GM12874 (cell line): ENCODE results near the gene ADD1.
A peak's percentile ranks its signal among the peaks of the same experiment; 100 is the strongest.

Experiments used
- CTCF ChIP-seq: IDR thresholded peaks from 2 replicates; pipeline ENCODE4 v1.5.1; 2011; ENCODE audit warnings: low read depth, mild to moderate bottlenecking, control low read depth, low read length, moderate library complexity; ENCODE audit not compliant: insufficient read depth

ADD1 gene

GRCh38 chr4:2927696-2928075, 84.0 kb downstream of the ADD1 start:
- TF ChIP-seq CTCF: no peak

DNA sequence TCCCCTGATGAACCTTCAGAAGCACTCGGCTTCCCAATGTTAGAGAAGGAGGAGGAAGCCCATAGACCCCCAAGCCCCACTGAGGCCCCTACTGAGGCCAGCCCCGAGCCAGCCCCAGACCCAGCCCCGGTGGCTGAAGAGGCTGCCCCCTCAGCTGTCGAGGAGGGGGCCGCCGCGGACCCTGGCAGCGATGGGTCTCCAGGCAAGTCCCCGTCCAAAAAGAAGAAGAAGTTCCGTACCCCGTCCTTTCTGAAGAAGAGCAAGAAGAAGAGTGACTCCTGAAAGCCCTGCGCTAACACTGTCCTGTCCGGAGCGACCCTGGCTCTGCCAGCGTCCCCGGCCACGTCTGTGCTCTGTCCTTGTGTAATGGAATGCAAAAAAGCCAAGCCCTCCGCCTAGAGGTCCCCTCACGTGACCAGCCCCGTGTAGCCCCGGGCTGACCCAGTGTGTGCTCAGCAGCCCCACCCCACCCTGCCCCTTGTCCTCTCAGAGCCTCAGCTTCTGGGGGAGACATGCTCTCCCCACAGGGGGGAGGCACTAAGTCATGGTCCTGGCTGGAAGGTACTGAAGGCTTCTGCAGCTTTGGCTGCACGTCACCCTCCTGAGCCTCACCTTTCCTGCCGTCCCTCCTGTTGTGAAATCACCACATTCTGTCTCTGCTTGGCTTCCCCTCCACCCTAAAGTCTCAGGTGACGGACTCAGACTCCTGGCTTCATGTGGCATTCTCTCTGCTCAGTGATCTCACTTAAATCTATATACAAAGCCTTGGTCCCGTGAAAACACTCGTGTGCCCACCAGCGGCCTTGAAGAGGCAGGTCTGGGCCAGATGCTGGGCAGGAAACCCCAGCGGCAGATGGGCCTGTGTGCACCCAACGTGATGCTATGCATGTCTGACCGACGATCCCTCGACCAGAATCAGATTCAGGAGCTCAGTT, 84.9 kb downstream of the ADD1 start:
- no peak for TF ChIP-seq CTCF

DNA sequence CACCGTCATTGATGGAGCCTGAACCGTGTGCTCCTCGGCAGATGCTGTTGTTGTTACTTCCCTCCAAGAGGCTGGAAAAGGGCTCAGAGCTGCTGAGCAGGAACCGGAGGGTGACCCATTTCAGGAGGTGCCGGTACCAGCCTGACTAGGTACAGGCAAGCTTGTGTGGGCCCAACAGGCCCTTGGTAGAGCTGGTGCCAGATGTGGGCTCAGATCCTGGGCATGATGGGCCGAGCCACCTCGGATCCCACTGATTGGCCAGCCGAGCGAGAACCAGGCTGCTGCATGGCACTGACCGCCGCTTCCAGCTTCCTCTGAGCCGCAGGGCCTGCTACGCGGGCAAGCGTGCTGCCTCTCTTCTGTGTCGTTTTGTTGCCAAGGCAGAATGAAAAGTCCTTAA, 85.8 kb downstream of the ADD1 start:
- TF ChIP-seq CTCF: no peak

- TF ChIP-seq CTCF: no peak
These were observed 86.6 kb downstream of the ADD1 start for GRCh38 chr4:2930135-2930757.

DNA sequence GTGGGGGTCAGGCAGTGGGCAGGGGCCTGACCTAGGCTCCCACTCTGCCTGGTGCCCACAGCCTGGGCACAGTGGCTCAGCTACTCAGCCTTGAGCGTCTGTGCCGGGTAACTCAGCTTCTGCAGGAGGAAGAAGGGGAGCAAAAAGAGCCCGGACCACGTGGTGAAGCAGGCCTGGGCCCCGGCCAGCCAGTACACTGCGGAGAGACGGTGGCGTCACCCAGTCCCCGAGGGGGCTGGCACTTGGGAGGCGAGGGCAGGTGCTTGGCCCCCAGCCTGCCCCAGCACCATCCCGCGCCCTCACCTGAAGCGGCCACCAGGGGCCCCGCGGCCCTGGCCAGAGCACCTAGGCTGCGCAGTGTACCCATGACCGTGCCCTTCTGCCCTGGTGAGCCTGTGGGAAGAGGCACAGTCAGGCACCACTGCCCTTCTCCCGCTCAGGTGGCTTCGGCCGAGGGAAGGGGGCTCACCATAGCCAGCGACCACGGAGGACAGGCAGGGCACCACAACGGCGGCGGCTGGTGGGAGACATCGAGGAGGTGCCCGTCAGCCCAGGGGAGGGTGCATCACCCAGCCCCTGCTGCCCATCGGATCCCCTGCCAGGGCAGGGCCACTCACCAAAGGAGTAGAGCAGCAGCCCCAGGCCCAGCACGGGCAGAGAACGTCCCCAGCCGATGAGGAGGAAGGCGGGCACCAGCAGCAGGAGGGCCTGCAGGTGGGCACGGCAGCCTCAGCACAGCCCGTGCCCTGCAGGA, 87.3 kb downstream of the ADD1 start:
- peak; percentile 33; the same call in 1 of the 2 replicates for TF ChIP-seq CTCF

DNA sequence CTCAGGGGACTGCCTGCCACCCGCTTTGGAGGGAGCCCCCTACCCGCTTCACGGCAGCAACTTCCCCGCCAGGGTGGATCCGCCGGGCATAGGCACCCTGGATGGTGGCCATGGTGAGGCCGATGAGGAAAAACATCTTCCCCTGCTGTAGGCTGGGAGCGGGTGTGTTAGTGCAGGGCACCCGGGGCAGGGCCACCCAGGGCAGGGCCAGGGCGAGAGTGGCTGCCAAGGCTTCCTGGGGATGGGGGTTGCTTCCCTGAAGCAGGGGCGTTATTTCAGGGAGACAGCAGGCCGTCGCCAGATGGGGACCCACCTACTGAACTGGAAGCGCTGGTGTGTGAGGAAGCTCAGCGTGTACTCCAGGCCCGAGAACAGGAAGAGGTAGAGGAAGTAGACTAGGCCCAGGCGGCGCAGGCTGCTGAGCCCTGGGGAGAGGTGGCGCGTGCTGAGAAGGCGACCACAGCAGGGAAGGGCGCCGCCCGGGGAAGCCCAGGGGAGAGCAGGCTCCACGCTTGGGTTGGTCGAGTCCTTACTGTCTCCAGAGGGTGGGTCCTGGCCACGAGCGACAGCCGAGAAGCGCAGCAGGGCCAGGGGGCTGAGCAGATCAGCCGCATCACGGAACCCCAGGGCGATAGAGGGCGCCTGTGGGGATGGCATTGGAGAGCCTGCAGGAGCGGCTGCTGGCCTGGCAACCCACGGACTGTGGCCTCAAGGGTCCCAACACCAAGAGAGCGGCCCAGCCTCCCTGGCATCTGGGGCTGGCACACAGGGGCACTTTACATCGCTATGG, 88.1 kb downstream of the ADD1 start:
- peak; percentile 62 for TF ChIP-seq CTCF
